VCaP (cell line): ENCODE results near the gene MYO16.
"Not testable (repeated sequence)": the region's sequence is repeated elsewhere in the genome, so short reads cannot be mapped to it uniquely, and the experiment has no call there.

Source experiments
- H3K27ac ChIP-seq: fragments of 450-650 bp; 2 replicates; pipeline ENCODE4 v1.5.1; 2017
- CTCF ChIP-seq: fragments of 450-650 bp; conservative IDR thresholded peaks from 2 replicates; pipeline ENCODE4 v1.5.1; 2017; ENCODE audit warnings: mild to moderate bottlenecking, moderate library complexity

MYO16 gene

GRCh38 chr13:108889324-108889984 is 260.0 kb downstream of the MYO16 start:
- H3K27ac ChIP-seq, result no peak overlapping the region
- TF ChIP-seq CTCF, result no peak

DNA sequence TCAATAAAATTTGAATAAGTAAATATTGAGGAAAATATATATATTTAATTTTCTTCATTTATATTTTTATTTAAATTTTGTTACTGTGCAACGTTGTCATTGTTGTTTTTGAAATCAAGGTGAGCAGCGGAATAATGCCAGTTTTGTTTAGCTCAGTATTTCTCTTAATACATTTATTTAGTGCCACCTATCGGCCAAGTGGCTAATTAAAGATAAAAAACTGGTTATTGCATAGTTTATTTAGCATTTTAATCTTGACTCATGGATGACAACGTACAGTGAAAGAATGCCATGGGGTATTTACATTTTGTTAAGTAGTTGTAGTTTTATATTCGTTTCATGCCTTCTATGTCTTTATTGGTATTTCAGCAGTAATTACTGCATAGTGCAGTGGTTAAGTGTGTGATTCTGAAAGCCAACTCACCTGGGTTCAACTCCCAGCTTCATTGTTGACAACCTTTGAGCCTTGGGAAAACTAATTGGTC is 265.9 kb downstream of the MYO16 start:
- TF ChIP-seq CTCF, result peak; percentile 89
- H3K27ac ChIP-seq, result no peak overlapping the region

DNA sequence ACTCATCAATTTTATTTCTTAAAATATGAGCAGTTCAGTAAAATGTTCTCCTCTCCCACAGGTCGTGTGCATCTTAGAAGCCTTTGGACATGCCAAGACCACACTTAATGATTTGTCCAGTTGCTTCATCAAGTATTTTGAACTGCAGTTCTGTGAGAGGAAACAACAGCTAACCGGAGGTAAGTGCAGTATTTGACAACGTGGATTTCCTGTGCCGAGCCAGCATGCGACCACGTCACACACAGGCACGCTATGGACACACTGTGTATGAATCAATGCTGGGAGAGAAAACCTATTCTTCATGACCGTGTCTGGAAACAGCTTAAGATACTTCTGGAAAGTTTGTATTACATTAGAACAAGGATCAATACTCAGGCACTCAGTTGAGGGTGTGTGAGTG is 268.5 kb downstream of the MYO16 start:
- no peak overlapping the region for H3K27ac ChIP-seq
- no peak for TF ChIP-seq CTCF

DNA sequence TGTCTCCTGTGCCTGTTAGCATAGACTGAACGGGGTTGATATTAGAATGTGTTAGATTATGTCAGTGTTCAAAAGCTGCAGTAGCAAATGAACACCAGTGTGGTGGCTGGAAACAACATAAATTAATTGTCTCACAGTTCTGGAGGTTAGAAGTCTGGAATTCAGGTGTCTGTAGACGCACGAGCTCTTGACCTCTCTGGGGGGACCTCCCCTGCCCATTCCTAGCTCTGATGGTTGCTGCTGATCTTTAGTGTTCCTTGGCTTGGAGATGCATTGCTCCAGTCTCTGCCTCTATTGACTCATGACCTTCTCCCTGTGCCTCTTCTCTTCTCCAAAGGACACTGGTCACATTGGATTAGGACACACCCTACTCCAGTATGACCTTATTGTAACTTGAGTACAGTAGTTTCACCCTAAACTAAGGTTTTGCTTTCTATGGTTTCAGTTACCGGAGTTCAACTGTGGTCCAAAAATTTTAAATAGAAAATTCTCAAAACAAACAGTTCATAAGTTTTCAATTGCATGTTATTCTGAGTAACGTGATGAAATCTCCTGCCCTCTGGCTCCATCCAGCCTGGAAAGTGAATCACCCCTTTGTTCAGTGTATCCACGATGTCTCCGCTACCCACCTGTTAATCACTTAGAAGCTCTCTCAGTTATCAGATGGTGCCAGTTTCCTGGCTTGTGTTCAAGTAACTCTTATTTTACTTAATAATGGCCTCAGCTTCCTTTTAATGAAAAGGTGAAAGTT is 273.2 kb downstream of the MYO16 start:
- TF ChIP-seq CTCF, result no peak
- H3K27ac ChIP-seq, result no peak overlapping the region

DNA sequence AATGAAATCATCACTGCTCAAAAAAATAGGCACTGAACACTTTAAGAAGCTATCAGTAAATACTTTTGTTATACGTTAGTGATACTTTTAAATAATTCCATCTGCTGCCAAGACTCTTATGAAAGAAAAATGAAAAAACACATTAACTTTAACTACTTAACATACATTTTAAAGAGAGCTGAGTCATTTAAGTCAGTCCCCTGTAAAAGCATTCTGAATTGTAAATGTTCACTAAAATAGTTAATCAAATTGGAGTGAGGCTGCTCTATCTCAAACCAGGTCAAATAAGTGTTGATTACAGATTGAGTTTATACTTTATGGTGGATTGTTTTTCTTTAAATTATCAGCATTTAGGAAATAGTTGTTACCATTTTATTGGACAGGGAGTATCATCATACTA is 274.2 kb downstream of the MYO16 start:
- TF ChIP-seq CTCF, result no peak
- H3K27ac ChIP-seq, result no peak overlapping the region

- no peak overlapping the region for H3K27ac ChIP-seq
- TF ChIP-seq CTCF, result no peak
Observed at GRCh38 chr13:108911807-108912206, 282.4 kb downstream of the MYO16 start.

- not testable (repeated sequence) for H3K27ac ChIP-seq
Observed at GRCh38 chr13:108913731-108914130, 284.3 kb downstream of the MYO16 start.

GRCh38 chr13:108915095-108915633 is 285.8 kb downstream of the MYO16 start:
- peak; percentile 99 for TF ChIP-seq CTCF
- no peak overlapping the region for H3K27ac ChIP-seq
